GDM1 (cell line): ENCODE data around the gene UGT1A3.

ENCODE experiments used
- DNase-seq: peaks from one replicate; lab custom pipeline; 2025; lab: John Stamatoyannopoulos, UW

UGT1A3 gene

GRCh38 chr2:233758141-233758540 is 29.3 kb downstream of the UGT1A3 start:
- no peak for DNase-seq

- no peak for DNase-seq
Measured at GRCh38 chr2:233758849-233759248, 30.0 kb downstream of the UGT1A3 start.

DNA sequence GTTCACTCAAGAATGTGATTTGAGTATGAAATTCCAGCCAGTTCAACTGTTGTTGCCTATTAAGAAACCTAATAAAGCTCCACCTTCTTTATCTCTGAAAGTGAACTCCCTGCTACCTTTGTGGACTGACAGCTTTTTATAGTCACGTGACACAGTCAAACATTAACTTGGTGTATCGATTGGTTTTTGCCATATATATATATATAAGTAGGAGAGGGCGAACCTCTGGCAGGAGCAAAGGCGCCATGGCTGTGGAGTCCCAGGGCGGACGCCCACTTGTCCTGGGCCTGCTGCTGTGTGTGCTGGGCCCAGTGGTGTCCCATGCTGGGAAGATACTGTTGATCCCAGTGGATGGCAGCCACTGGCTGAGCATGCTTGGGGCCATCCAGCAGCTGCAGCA is 31.2 kb downstream of the UGT1A3 start, which contains the start of gene UGT1A1:
TSS of gene UGT1A1 (plus strand) at position 228 of the 400 bp plus-strand sequence. CDS start at position 246, 18 bp downstream.
- no peak for DNase-seq

DNA sequence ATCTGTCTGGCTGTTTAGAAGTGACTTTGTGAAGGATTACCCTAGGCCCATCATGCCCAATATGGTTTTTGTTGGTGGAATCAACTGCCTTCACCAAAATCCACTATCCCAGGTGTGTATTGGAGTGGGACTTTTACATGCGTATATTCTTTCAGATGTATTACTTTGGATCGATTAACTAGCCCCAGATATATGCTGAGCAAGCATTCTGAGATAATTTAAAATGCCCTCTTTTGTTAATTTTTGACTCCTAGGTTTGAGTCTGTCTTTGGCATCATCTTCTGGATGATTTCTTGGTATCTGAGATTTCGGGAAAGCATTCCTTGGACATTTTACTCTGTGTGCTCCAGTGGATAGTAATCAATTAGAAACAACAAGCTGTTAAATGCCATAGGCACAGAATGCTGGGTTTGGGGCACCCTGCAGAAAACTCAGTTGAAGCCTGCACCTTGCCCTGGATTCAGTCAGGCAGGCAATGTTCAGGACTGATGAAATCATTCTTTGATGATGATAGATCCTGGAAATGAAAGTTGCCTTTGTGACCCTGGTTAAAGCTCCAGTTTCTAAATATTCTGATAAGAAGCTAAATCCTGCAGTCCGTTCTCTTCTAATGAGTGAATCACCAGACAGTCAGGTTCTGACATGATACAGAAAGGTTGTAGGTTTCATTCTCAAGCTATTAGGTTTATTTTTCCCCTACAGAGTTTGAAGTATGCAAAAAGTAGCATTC is 32.4 kb downstream of the UGT1A3 start:
- no peak for DNase-seq

- DNase-seq = no peak
Measured at GRCh38 chr2:233764264-233764663, 35.4 kb downstream of the UGT1A3 start.

DNA sequence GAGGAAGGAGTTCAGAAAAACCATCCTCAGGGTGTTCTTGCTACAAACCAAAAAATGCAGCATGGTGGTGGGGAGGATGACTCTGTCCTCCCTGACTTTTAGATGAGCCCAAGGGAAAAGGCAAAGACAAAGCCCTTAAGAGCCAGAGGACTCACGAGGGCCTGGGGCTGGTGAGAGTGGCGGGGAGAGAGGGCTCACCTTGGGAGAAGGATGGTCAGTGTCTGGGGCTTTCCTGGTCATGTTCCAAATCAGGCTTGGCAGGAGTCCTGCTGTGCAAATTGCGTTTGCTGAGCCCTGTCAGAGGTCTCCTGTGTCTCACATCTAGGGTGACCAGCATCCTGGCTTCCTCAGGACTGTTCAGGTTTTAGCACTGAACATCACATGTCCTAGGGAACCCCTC is 35.9 kb downstream of the UGT1A3 start:
- no peak for DNase-seq

- DNase-seq = no peak
Measured at GRCh38 chr2:233766416-233766815, 37.6 kb downstream of the UGT1A3 start.

GRCh38 chr2:233768076-233768475 is 39.2 kb downstream of the UGT1A3 start:
- no peak for DNase-seq

GRCh38 chr2:233769260-233769659 is 40.4 kb downstream of the UGT1A3 start:
- DNase-seq = no peak

GRCh38 chr2:233772153-233772552 is 43.3 kb downstream of the UGT1A3 start:
- DNase-seq = no peak

- no peak for DNase-seq
Measured at GRCh38 chr2:233772583-233772982, 43.7 kb downstream of the UGT1A3 start.

DNA sequence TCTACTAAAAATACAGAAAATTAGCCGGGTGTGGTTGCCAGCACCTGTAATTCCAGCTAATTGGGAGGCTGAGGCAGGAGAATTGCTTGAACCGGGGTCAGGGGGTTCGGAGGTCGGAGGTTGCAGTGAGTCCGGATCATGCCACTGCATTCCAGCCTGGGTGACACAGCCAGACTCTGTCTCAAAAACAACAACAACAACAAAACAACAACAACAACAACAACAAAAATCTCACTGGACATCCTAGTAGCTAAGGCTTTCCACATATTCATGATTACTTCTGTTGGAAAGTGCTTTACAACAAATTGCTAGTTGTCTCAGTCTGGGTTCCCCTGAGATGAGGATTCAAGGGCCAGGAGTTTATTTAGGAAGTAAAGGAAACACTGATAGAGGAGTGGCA is 45.0 kb downstream of the UGT1A3 start:
- DNase-seq = no peak

DNA sequence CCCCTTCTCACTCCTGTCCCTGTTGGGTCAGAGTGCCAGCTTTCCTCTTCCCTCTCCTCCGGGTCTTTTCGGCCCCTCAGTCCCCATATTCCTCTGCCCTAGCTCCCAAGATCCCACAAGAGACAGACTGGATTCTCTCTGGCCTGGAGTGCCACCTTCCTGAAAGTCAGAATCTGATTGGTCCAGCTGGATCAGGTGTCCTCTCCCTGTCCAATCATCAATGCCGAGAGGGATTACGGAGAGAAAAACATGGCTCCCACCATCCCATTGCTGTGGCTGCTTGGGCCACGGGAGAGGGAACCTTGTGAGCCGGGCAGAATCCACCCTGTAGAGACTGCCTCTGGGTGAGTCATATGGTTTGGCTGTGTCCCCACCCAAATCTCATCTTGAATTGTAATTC is 46.6 kb downstream of the UGT1A3 start:
- no peak for DNase-seq

DNA sequence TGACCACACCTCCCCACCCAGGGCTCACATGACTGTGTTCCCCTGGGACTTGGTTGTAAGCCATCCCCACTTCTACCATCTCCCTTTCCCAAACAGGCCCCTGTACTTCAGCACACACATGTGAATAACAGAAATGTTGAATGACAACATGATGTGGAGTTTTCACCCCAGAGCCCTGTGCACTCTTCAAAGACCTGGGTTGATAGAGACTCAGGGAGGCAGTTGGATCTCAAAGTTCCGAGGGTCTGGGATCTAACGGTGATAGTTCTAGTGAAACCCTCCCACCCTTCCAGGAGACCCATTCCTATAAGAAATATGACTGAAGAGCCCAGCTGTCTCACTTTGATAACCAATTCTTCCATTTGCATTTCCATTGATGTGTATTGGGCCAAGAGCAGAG is 49.2 kb downstream of the UGT1A3 start, which contains the start of gene MROH2A:
TSS of gene MROH2A (plus strand) at position 301 of the 400 bp plus-strand sequence. CDS start 1,029 bp downstream, outside the sequence.
- DNase-seq = no peak

GRCh38 chr2:233779722-233780121 is 50.9 kb downstream of the UGT1A3 start:
- DNase-seq = no peak

GRCh38 chr2:233780771-233781170 is 51.9 kb downstream of the UGT1A3 start:
- no peak for DNase-seq

DNA sequence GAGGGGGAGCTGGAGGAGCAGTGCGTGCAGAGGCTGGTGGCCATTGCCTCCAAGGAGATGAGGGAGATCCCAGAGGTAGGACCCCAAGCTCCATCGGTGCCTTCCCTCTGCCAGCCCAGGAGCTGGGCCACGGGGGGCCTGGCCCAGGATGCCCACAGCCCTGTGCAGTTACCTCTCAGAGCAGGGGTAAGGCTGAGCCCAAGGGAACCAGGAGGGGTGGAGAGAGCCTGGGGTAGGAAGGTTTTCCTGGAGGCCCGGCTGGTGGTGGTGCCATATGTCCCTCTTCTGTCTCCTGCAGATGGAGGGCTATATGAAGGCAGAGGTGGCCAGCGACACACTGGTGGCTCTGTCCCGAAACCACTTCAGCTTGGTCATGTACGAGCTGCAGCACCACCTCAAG is 60.7 kb downstream of the UGT1A3 start:
- no peak for DNase-seq

DNA sequence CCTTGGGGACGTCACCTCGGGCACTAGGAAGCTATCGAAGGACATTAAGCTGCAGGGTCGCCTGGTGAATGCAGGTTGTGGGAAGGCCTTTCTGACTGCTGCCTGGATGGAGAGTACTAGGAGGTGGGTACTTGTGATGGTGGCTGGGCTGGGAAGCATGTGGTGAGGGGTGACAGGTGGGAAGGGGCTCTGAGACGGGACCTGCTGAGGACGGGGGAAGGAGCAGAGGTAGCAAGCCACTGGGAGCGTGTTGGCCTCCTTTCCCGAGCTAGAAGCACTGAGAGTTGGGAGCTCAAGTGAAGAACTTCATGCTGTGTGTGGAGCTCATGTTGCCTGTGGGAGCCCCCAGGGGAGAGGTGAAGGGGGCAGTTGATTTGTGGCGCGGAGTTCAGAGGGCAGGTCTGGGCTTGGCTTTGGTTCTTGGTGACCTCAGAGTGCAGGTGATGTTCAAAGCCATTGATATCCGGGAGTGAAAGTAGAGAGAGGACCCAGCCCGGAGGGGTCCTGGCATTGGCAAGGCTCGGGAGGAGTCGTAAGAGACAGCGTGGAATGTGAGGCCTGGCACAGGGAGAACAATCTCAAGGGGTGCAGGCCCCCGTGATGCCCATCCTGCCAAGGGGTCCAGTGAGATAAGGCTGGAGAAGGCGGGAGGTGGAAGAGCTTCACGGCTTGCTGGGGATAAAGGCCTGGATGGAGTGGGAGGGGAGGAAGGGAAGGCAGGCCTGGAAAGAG is 62.5 kb downstream of the UGT1A3 start:
- DNase-seq = no peak

DNA sequence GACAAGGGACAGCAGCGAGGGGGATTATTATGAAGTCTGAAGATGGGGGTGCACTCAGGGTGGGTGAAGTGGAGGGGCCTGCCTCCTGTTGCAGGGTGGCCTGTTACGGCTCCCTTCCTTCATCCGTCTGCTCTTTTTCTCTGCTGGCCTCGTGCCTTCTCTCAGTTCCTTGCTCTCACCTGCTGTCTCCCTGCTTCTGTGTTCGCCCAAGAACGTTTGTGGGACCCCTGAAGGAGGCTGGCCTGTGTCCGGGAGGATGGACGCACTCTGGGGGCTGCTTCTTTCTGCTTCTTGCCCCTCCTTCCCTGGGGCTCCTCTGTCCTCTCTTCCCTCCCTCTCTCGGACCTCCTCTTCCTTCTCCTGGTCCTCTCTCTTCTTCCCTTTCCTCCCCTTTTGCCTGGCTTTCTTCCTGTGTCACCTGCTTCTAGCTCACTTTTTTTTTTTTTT is 63.1 kb downstream of the UGT1A3 start:
- no peak for DNase-seq

DNA sequence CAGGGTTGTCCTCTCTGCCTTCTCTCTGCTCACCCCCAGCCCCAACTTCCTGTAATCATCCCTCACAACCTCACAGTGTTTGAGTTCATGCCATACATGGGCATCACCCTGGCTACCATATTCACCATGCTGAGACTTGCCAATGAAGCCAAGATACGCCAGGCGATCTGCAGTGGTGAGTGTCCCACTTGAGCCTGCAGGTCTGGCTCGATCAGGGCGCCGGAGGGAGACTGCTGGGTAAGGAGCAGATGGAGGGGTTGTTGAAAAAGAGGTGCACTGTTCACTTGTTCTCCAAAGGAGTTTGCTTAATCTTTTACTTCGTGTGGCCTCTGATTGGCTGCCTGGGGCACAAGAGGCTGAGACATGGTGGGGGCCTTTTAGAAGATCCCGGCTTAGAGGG is 63.9 kb downstream of the UGT1A3 start:
- DNase-seq = no peak

DNA sequence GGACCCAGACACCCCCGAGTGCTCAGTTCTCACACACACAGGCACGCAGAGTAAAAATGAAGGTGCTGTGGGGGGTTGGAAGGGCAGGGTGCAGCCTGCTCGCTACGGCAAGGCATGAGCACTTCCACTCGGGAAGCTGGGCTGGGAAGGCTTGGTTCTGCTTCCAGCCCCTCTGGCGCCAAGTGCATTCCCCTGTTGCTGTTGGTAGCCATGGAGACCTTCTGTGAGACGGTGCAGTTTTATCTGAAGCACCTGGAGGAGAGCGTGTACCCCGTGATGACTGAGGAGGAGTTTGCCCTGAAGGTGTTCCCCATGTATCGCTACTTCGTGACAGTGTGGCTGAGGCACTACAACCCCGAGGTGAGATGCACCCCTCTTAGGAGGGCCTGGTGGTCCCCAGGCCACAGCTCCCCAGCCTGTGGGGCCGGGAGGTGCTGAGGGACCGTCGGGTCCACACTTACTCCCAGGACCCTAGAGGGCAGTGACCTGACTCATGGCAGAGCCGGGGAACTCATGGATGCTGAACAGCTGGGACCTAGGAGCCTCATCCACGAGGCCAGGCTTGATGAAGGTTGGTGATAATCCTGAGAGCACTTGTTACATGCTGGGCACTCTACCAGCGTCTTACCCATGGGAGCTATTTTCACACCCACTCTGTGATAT is 64.8 kb downstream of the UGT1A3 start:
- no peak for DNase-seq

DNA sequence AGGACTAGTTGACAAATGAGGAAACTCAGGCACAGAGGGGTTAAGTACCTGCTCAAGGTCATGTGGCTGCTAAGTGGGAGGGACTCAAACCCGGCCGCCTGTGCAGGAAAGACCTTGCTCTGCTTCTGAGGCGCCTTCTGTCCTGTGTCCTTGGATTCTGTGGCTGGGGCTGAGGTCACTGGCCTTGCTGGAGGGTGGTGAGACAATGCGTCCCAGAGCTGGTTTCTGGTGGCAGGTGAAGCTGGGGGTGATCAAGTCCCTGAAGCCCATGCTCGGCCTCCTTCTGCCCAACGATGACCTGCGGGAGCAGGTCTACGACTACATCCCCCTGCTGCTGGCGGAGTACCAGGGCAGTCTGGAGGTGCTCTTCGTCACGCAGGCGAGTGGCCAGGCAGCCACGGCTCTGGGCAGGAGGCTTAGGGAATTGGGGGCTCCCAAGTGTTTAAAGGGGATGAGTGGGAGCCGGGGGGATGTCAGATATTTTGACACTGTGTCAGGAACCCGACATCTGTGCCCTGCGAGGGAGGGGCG is 65.4 kb downstream of the UGT1A3 start:
- no peak for DNase-seq
